Liver (tissue), 9 donors: ENCODE measurements around the gene IFITM10. TPM values are rescaled to one million over a fixed set of nuclear protein-coding genes. Genes with fewer than 3 reads are reported as not detected.

Source experiments
- DNase-seq: peaks from one replicate; pipeline ENCODE4 v3.0.0-alpha.2; 2017; ENCODE audit warnings: low spot score
- H3K27ac ChIP-seq, 2 donors: one replicate each; pipeline ENCODE4 v1.7.0; 2013; ENCODE audit warnings: inconsistent platforms in 2 of 2, low read length in 2 of 2, control low read depth in 1 of 2, low read depth in 1 of 2, mild to moderate bottlenecking in 1 of 2
- H3K27me3 ChIP-seq, 4 donors: one replicate each; pipeline versions ENCODE4 v1.6.1 to v1.7.0; 2013; ENCODE audit warnings: low read length in 3 of 4, inconsistent platforms in 1 of 4, mild to moderate bottlenecking in 1 of 4, moderate library complexity in 1 of 4; ENCODE audit not compliant: control insufficient read depth in 4 of 4, insufficient read depth in 4 of 4
- H3K36me3 ChIP-seq, 4 donors: one replicate each; pipeline versions ENCODE4 v1.6.1 to v1.7.0; 2013; ENCODE audit warnings: low read length in 3 of 4, mild to moderate bottlenecking in 3 of 4, low read depth in 1 of 4, moderate library complexity in 1 of 4; ENCODE audit not compliant: control insufficient read depth in 4 of 4, insufficient read depth in 3 of 4
- H3K4me1 ChIP-seq, 4 donors: one replicate each; pipeline versions ENCODE4 v1.6.1 to v1.7.0; 2013; ENCODE audit warnings: low read length in 3 of 4, mild to moderate bottlenecking in 3 of 4, moderate library complexity in 1 of 4; ENCODE audit not compliant: control insufficient read depth in 4 of 4, insufficient read depth in 4 of 4
- H3K4me3 ChIP-seq, 3 donors: one replicate each; pipeline versions ENCODE4 v1.6.1 to v1.7.0; 2013; ENCODE audit warnings: low read length in 3 of 3, control low read depth in 1 of 3, low read depth in 1 of 3, mild to moderate bottlenecking in 1 of 3
- H3K9ac ChIP-seq, 2 donors: one replicate each; pipeline ENCODE4 v1.7.0; 2013; ENCODE audit warnings: low read length in 2 of 2, mild to moderate bottlenecking in 2 of 2, moderate library complexity in 2 of 2, control low read depth in 1 of 2, low read depth in 1 of 2
- H3K9me3 ChIP-seq, 4 donors: one replicate each; pipeline versions ENCODE4 v1.6.1 to v1.7.0; 2013; ENCODE audit warnings: low read length in 3 of 4; ENCODE audit not compliant: control insufficient read depth in 4 of 4
- ATF3 ChIP-seq: IDR thresholded peaks from 2 replicates; pipeline ENCODE4 v1.6.1; 2016; ENCODE audit warnings: antibody characterized with exemption
- EGR1 ChIP-seq, 2 donors: IDR thresholded peaks; 2 replicates each; pipeline ENCODE4 v1.6.1; 2016 to 2018; ENCODE audit warnings: antibody characterized with exemption in 2 of 2, low read depth in 2 of 2
- FOXA1 ChIP-seq: IDR thresholded peaks from 2 replicates; pipeline ENCODE4 v1.6.1; 2016; ENCODE audit warnings: antibody characterized with exemption
- FOXA2 ChIP-seq: IDR thresholded peaks from 2 replicates; pipeline ENCODE4 v1.6.1; 2016; ENCODE audit warnings: antibody characterized with exemption
- GABPA ChIP-seq, 2 donors: IDR thresholded peaks in 1 of 2; conservative IDR thresholded peaks in 1 of 2; 2 replicates each; pipeline ENCODE4 v1.6.1; 2016; ENCODE audit warnings: antibody characterized with exemption in 2 of 2, mild to moderate bottlenecking in 1 of 2, moderate library complexity in 1 of 2
- HNF4A ChIP-seq, 2 donors: conservative IDR thresholded peaks; 2 replicates each; pipeline ENCODE4 v1.6.1; 2016; ENCODE audit warnings: antibody characterized with exemption in 2 of 2, mild to moderate bottlenecking in 2 of 2
- HNF4G ChIP-seq: IDR thresholded peaks from 2 replicates; pipeline ENCODE4 v1.6.1; 2016; ENCODE audit warnings: antibody characterized with exemption
- JUND ChIP-seq, 2 donors: IDR thresholded peaks; 2 replicates each; pipeline ENCODE4 v1.6.1; 2016; ENCODE audit warnings: antibody characterized with exemption in 2 of 2
- MAX ChIP-seq: IDR thresholded peaks from 2 replicates; pipeline ENCODE4 v1.6.1; 2016; ENCODE audit warnings: antibody characterized with exemption
- NR2F2 ChIP-seq: IDR thresholded peaks from 2 replicates; pipeline ENCODE4 v1.6.1; 2016; ENCODE audit warnings: antibody characterized with exemption
- RAD21 ChIP-seq, 2 donors: IDR thresholded peaks; 2 replicates each; pipeline ENCODE4 v1.6.1; 2016; ENCODE audit warnings: antibody characterized with exemption in 2 of 2, mild to moderate bottlenecking in 2 of 2
- REST ChIP-seq: IDR thresholded peaks from 2 replicates; pipeline ENCODE4 v1.6.1; 2016; ENCODE audit warnings: antibody characterized with exemption, mild to moderate bottlenecking
- RXRA ChIP-seq, 2 donors: IDR thresholded peaks; 2 replicates each; pipeline ENCODE4 v1.6.1; 2017 to 2018; ENCODE audit warnings: antibody characterized with exemption in 2 of 2, mild to moderate bottlenecking in 1 of 2
- SP1 ChIP-seq: IDR thresholded peaks from 2 replicates; pipeline ENCODE4 v1.6.1; 2018; ENCODE audit warnings: antibody characterized with exemption, mild to moderate bottlenecking
- TAF1 ChIP-seq: conservative IDR thresholded peaks from 2 replicates; pipeline ENCODE4 v1.6.1; 2016; ENCODE audit warnings: antibody characterized with exemption, mild to moderate bottlenecking
- YY1 ChIP-seq: IDR thresholded peaks from 2 replicates; pipeline ENCODE4 v1.6.1; 2016; ENCODE audit warnings: antibody characterized with exemption, mild to moderate bottlenecking
- WGBS: extraction: QIAGEN DNeasy Blood & Tissue Kit; methylation state at CpG from one replicate; pipeline ENCODE4 v1.1.7; 2013; 5-methylcytosine and 5-hydroxymethylcytosine counted together
- polyA plus RNA-seq, 2 donors: library from polyadenylated mRNA; stranded (reverse) in 1 of 2; unstranded in 1 of 2; fragments of 200-250 nt in 1 of 2; fragments of >200 nt in 1 of 2; fragmentation: Nextera tagmentation in 1 of 2; extraction: Ambion mirVana in 1 of 2; gene quantifications; one replicate each; pipeline versions ENCODE4 v1.2.1 to v1.2.3, GENCODE V29; 2013 to 2015
- total RNA-seq, 2 donors: library from RNA; depleted of rRNA; stranded (reverse); fragments of >200 nt; gene quantifications; one replicate each; pipeline ENCODE4 v1.2.3, GENCODE V29; 2014
- TF ChIP-seq, protein P1 (sequence below): IDR thresholded peaks from 2 replicates; pipeline ENCODE4 v1.6.1; 2016; ENCODE audit warnings: antibody characterized with exemption
- TF ChIP-seq, protein P2 (sequence below): fragments of 150-350 bp; IDR thresholded peaks from 2 replicates; pipeline ENCODE4 v1.5.1; 2017; ENCODE audit warnings: improper control_type of control experiment, low read depth, low read length; ENCODE audit not compliant: missing input control
- donor health status: healthy.
- donor health status: healthy.
- donor health status: healthy.
- donor health status: healthy.
- donor health status: healthy.

The IFITM10 gene
- total and polyA plus RNA-seq, 4 donors, result 0.14 to 8.5 (median 1.8) TPM

GRCh38 chr11:1762537-1763302 lies 12.3 kb upstream of the IFITM10 start:
- no peak for TF ChIP-seq HNF4A (conservative IDR thresholded peaks at IDR 0.05)
- peak in 1 of 2 donors; percentile 67 for TF ChIP-seq GABPA (IDR thresholded peaks at IDR 0.05 in 1 of 2, conservative IDR thresholded peaks at IDR 0.05 in 1 of 2)
- TF ChIP-seq, protein P1, sequence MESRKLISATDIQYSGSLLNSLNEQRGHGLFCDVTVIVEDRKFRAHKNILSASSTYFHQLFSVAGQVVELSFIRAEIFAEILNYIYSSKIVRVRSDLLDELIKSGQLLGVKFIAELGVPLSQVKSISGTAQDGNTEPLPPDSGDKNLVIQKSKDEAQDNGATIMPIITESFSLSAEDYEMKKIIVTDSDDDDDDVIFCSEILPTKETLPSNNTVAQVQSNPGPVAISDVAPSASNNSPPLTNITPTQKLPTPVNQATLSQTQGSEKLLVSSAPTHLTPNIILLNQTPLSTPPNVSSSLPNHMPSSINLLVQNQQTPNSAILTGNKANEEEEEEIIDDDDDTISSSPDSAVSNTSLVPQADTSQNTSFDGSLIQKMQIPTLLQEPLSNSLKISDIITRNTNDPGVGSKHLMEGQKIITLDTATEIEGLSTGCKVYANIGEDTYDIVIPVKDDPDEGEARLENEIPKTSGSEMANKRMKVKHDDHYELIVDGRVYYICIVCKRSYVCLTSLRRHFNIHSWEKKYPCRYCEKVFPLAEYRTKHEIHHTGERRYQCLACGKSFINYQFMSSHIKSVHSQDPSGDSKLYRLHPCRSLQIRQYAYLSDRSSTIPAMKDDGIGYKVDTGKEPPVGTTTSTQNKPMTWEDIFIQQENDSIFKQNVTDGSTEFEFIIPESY, result no peak
- TF ChIP-seq FOXA2, result no peak
- no peak for TF ChIP-seq ATF3
- TF ChIP-seq YY1, result peak; percentile 45
- TF ChIP-seq MAX, result no peak
- no peak for TF ChIP-seq TAF1
- no peak for TF ChIP-seq EGR1 (IDR thresholded peaks at IDR 0.05; ENCODE audit: low read depth in 2 of 2)
- TF ChIP-seq HNF4G, result no peak
- no peak for TF ChIP-seq RAD21 (IDR thresholded peaks at IDR 0.05)
- peak in 1 of 2 donors; percentile 48 for TF ChIP-seq JUND (IDR thresholded peaks at IDR 0.05)
- TF ChIP-seq, protein P2, sequence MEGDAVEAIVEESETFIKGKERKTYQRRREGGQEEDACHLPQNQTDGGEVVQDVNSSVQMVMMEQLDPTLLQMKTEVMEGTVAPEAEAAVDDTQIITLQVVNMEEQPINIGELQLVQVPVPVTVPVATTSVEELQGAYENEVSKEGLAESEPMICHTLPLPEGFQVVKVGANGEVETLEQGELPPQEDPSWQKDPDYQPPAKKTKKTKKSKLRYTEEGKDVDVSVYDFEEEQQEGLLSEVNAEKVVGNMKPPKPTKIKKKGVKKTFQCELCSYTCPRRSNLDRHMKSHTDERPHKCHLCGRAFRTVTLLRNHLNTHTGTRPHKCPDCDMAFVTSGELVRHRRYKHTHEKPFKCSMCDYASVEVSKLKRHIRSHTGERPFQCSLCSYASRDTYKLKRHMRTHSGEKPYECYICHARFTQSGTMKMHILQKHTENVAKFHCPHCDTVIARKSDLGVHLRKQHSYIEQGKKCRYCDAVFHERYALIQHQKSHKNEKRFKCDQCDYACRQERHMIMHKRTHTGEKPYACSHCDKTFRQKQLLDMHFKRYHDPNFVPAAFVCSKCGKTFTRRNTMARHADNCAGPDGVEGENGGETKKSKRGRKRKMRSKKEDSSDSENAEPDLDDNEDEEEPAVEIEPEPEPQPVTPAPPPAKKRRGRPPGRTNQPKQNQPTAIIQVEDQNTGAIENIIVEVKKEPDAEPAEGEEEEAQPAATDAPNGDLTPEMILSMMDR, result no peak
- no peak for TF ChIP-seq RXRA (IDR thresholded peaks at IDR 0.05)
- TF ChIP-seq NR2F2, result no peak
- TF ChIP-seq REST, result peak; percentile 73
- no peak for TF ChIP-seq SP1
- no peak for TF ChIP-seq FOXA1
- Histone ChIP-seq H3K9me3 (no peaks in the 10 kb centered on the region), H3K4me3 (peak overlapping the region; percentile 83 to 95 (median 84)), H3K36me3 (peaks cover 0 to 12% (median 1%) of the 10 kb centered on the region in 4 donors), H3K27ac (peak overlapping the region; percentile 86 to 92), H3K27me3 (no peaks in the 10 kb centered on the region), H3K4me1 (peaks cover 25 to 56% (median 40%) of the 10 kb centered on the region in 4 donors), H3K9ac (peak overlapping the region; percentile 75 to 91)
- DNase-seq, result peak; percentile 60
- WGBS, result 10% methylated on average over 16 of the region's 16 CpGs
